ENCODE results near the gene NEK10.
A peak's percentile ranks its signal among the peaks of the same experiment; 100 is the strongest.

Gene NEK10

GRCh38 chr3:27105904-27106303, 263.3 kb downstream of the NEK10 start:
- no peak for ATAC-seq
- DNase-seq (ENCODE audit: low spot score in 2 of 2): no peak
- Mint-ChIP-seq H3K9me3 (no peaks in the 10 kb centered on the region), H3K4me3 (no peak overlapping the region), H3K27ac (no peak overlapping the region), H3K36me3 (no peaks in the 10 kb centered on the region), H3K4me1 (no peaks in the 10 kb centered on the region)

DNA sequence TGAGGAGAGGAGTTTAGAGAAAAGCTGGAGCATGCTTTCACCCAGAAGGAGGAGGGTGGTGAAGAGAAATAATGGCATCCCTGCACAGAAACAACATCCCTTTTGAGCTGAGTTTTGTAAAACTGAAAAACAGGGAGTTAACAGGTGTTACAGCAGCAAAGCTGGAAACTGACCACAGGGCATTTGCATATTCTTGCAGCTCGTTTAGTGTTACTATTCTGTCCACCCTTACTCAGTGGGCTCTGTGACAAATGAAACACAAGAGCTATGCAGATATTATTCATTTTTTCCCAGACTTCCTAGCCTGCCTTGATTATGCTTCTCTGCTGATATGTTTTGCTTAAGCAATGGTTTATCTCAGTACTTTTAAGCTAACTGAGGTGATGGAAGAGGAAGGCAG, 272.0 kb downstream of the NEK10 start:
- ATAC-seq: no peak
- no peaks in the 10 kb centered on the region for H3K36me3 Mint-ChIP-seq
- no peak for DNase-seq (ENCODE audit: low spot score in 2 of 2)
- H3K4me3 Mint-ChIP-seq: no peak overlapping the region
- no peak overlapping the region for H3K27ac Mint-ChIP-seq
- H3K4me1 Mint-ChIP-seq: no peaks in the 10 kb centered on the region
- H3K9me3 Mint-ChIP-seq: peaks cover 2% of the 10 kb centered on the region

- Mint-ChIP-seq H3K9me3 (peaks cover 2% of the 10 kb centered on the region), H3K4me1 (no peaks in the 10 kb centered on the region), H3K36me3 (no peaks in the 10 kb centered on the region), H3K4me3 (no peak overlapping the region), H3K27ac (no peak overlapping the region)
- no peak for DNase-seq (ENCODE audit: low spot score in 2 of 2)
- ATAC-seq: no peak
These were observed 273.5 kb downstream of the NEK10 start for GRCh38 chr3:27095553-27096222.

DNA sequence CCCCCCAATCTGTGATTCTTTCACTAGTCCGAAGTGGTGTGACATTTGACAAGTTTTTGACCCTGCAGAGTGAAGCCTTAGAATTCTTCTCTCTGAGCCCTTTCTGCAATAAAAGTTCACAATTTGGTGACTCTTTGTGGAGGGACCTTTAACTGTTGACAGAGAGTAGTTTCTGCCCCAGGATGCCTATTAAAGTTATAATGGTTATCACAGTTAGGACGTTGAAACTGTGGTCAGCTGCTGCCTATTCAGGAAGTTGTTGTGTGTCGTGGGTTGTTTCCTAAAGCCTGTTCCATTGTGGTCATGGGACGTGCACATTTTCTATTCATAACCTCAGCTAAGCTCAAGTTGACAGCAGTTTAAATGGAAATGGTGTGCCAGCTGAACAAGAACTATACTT, 274.5 kb downstream of the NEK10 start:
- no peaks in the 10 kb centered on the region for H3K36me3 Mint-ChIP-seq
- no peaks in the 10 kb centered on the region for H3K4me1 Mint-ChIP-seq
- no peak overlapping the region for H3K4me3 Mint-ChIP-seq
- DNase-seq (ENCODE audit: low spot score in 2 of 2) (no peak), ATAC-seq (no peak)
- H3K27ac Mint-ChIP-seq: no peak overlapping the region
- peaks cover 2% of the 10 kb centered on the region for H3K9me3 Mint-ChIP-seq

DNA sequence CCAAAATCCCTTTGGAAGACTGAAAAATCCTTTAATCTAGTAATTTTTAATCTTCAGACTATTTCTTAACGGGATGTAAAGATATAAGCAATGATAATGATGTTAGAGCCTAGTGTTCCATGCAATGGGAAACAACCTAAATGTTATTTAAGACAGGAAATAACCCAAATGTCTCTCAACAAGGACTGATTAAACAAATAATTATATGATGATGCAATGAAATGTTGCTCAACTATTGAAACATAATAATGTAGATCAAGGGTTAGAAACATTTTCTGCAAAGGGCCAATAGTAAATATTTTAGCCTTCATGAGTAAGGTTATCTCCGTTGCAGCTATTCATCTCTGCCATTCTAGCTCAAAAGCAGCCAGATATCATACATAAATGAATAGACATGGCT, 275.4 kb downstream of the NEK10 start:
- Mint-ChIP-seq H3K36me3 (no peaks in the 10 kb centered on the region), H3K4me3 (no peak overlapping the region), H3K4me1 (no peaks in the 10 kb centered on the region), H3K9me3 (peaks cover 2% of the 10 kb centered on the region), H3K27ac (no peak overlapping the region)
- no peak for ATAC-seq
- DNase-seq (ENCODE audit: low spot score in 2 of 2): no peak

- Mint-ChIP-seq H3K9me3 (no peaks in the 10 kb centered on the region), H3K36me3 (no peaks in the 10 kb centered on the region), H3K27ac (no peak overlapping the region), H3K4me1 (no peaks in the 10 kb centered on the region), H3K4me3 (no peak overlapping the region)
- DNase-seq (ENCODE audit: low spot score in 2 of 2): no peak
- no peak for ATAC-seq
These were observed 278.7 kb downstream of the NEK10 start for GRCh38 chr3:27090275-27091041.

DNA sequence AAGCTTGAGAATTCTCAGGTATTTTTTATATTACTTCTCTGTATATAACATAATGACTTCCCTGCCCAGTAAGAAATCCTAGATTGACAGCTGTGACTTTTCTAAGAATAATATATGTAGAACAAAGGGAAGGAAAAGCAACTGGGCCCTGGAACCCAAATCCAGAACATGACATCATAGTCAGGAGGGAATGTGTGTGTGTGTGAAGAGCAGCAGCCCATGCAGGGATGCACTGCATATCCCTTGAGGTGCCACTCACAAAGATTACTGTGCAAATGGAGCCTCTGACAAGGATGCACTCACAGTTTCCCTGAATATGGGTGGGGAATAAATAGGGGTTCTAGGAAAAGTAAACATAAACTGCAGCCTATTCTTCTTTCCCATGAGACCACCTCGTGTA, 279.5 kb downstream of the NEK10 start:
- no peak for DNase-seq (ENCODE audit: low spot score in 2 of 2)
- no peak for ATAC-seq
- no peak overlapping the region for H3K27ac Mint-ChIP-seq

DNA sequence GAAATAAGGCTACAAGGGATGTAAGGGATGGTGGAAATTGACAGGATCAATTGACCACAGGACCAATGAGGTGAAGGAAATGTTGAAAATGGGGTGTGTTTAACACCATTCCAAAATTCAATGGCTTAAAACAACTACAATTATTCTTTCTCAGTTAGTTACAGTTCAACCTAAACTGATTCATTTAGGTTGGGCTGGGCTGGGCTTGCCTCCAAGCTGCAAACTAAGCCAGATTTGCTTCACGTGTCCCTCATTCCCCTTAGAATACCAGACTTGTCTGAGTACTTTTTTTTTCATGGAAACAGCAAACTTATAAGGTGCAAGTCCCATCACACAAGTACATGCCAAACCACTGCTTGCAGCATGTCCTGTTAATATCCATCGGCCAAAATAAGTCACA, 280.1 kb downstream of the NEK10 start:
- Mint-ChIP-seq H3K36me3 (no peaks in the 10 kb centered on the region), H3K9me3 (no peaks in the 10 kb centered on the region), H3K4me3 (no peak overlapping the region), H3K4me1 (no peaks in the 10 kb centered on the region), H3K27ac (no peak overlapping the region)
- ATAC-seq (no peak), DNase-seq (ENCODE audit: low spot score in 2 of 2) (no peak)

More for the DNA sequence above, 279.5 kb downstream of the NEK10 start:
- Mint-ChIP-seq H3K9me3 (no peaks in the 10 kb centered on the region), H3K4me1 (no peaks in the 10 kb centered on the region), H3K36me3 (no peaks in the 10 kb centered on the region), H3K4me3 (no peak overlapping the region)

DNA sequence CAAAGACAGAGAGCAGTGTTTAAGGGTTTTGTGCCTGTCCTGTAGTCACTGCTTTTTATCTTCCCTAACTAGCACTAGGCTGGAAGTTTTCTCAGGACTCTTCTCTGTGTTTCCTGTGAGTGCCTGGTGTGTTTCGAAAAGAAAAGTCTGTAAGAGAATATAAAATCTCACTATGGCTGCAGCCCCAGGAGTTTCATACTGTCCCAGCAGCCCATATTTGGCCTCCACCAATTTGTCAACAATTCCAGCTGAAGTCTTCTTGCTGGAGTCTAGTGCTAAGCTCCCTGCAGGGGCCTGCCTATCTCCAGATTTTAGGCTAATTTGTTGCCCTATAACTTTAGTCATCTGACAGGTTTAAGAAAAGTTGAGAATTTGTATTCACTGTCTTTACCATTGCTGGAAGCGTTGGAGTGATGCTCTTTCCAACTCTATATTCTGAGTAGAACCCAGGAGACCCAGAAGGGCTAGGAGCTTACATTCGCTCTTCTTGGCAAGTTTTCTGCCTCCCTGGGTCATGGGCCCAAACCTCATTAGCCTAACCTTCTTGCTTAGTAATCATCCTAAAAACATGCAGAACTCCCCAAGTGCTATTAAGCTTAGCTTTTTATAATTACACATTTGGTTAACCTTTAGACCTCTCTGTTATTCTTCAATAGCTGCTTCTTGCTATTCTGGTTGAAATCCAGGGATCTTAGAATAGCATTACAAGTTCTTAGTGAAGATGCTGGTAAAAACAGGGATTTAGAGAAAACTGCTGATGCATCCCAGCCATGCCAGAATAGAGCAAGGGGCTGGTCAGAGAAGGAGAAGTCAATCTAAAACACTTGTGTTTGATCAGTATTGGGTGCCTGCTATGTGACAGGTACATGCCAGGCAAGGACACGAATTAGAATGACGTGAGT, 283.1 kb downstream of the NEK10 start:
- no peaks in the 10 kb centered on the region for H3K9me3 Mint-ChIP-seq
- no peak for ATAC-seq
- H3K4me1 Mint-ChIP-seq: no peaks in the 10 kb centered on the region
- H3K36me3 Mint-ChIP-seq: no peaks in the 10 kb centered on the region
- no peak for DNase-seq (ENCODE audit: low spot score in 2 of 2)
- H3K4me3 Mint-ChIP-seq: no peak overlapping the region
- H3K27ac Mint-ChIP-seq: no peak overlapping the region

DNA sequence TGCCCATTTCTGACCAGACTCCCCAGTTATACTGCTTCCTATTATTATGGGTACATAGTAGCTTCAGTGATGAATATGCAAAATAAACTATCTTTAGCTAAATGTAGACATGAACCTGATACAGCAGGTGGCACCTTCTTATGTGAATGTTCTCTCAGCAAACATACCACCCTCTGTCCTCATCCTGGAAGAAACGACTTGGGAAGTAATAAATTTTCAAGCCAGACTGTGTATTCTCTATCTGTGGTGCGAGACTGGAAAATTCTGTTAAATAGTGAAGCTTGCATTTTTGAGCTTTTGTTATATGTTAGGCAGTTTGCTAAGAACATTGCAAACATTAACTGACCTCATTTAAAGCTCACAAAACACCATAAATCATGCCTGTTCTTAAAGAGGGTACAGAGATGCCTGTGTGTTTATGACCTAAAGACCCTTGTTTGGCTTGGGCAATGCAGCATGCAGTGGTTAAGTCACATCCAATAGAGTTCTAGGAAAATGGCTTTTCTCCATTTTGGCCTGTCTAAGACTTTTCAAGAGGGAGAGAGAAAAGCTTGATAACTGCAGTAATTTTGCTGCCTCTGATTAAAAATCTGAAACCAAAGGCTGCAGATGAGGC, 287.1 kb downstream of the NEK10 start:
- Mint-ChIP-seq H3K36me3 (no peaks in the 10 kb centered on the region), H3K27ac (no peak overlapping the region), H3K9me3 (no peaks in the 10 kb centered on the region), H3K4me1 (no peaks in the 10 kb centered on the region), H3K4me3 (no peak overlapping the region)
- no peak for DNase-seq (ENCODE audit: low spot score in 2 of 2)
- no peak for ATAC-seq

DNA sequence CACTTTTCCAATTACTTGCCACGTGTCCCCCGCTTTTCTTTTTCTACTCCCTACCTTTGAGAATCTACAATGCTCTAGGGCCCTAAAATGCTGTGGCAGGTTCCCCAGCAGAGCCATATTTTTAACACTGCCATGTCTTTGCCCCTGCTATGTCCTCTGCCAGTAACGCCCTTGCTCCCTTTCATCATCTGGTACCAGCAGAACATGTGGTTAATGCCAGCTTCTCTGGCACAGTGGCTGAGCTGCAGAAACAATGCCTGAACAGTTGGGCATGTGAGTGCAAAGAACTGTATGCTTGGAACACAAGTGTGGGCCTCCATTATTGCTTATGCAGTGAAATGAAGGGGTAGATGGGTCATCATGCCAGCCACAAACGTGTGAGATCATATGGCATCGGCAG, 287.6 kb downstream of the NEK10 start:
- H3K4me3 Mint-ChIP-seq: no peak overlapping the region
- no peaks in the 10 kb centered on the region for H3K36me3 Mint-ChIP-seq
- H3K9me3 Mint-ChIP-seq: no peaks in the 10 kb centered on the region
- H3K4me1 Mint-ChIP-seq: no peaks in the 10 kb centered on the region
- DNase-seq (ENCODE audit: low spot score in 2 of 2) (no peak), ATAC-seq (peak; percentile 11)
- no peak overlapping the region for H3K27ac Mint-ChIP-seq

- ATAC-seq: no peak
- Mint-ChIP-seq H3K9me3 (no peaks in the 10 kb centered on the region), H3K4me3 (no peak overlapping the region), H3K36me3 (no peaks in the 10 kb centered on the region), H3K4me1 (no peaks in the 10 kb centered on the region), H3K27ac (no peak overlapping the region)
- no peak for DNase-seq (ENCODE audit: low spot score in 2 of 2)
These were observed 289.0 kb downstream of the NEK10 start for GRCh38 chr3:27080258-27080525.

GRCh38 chr3:27079427-27080257, 289.5 kb downstream of the NEK10 start:
- Mint-ChIP-seq H3K36me3 (no peaks in the 10 kb centered on the region), H3K4me3 (no peak overlapping the region)
- DNase-seq (ENCODE audit: low spot score in 2 of 2): no peak

GRCh38 chr3:27078246-27078913, 290.8 kb downstream of the NEK10 start:
- Mint-ChIP-seq H3K4me3 (no peak overlapping the region), H3K36me3 (no peaks in the 10 kb centered on the region), H3K27ac (no peak overlapping the region), H3K9me3 (no peaks in the 10 kb centered on the region), H3K4me1 (no peaks in the 10 kb centered on the region)
- ATAC-seq (no peak), DNase-seq (ENCODE audit: low spot score in 2 of 2) (no peak)

More at GRCh38 chr3:27079427-27080257, 289.5 kb downstream of the NEK10 start:
- no peaks in the 10 kb centered on the region for H3K9me3 Mint-ChIP-seq
- no peak overlapping the region for H3K27ac Mint-ChIP-seq
- ATAC-seq: no peak
- no peaks in the 10 kb centered on the region for H3K4me1 Mint-ChIP-seq
